Measurements from ENCODE around the gene PHTF1.

The PHTF1 gene

DNA sequence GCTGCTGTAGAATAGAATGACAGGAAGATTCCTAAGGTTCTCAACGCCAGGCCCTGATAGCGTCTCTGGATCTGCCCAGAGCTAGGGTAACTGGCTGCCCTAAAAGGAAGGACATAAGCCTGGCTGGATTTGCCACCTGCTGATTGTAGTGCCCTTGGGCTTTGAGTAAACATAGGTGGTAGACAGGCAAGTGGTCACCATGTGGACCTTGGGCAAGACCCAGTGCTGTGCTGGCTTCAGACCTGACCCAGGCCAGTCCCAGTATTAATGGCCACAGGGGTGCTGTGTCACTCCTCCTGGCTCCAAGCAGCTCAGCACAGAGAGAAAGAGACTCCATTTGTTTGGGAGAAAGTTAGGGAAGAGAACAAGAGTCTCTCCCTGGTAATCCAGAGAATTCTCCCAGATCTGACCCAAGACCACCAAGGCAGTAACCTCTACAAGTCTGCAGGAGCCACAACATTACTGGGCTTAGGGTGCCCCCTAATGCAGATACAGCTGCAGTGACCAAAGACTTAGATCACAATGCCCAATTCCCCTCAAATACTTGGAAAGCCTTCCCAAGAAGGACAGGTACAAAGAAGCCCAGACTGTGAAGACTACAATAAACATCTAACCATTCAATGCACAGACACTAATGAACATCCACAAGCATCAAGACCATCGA, 44.5 kb downstream of the PHTF1 start:
- no peak for DNase-seq

DNA sequence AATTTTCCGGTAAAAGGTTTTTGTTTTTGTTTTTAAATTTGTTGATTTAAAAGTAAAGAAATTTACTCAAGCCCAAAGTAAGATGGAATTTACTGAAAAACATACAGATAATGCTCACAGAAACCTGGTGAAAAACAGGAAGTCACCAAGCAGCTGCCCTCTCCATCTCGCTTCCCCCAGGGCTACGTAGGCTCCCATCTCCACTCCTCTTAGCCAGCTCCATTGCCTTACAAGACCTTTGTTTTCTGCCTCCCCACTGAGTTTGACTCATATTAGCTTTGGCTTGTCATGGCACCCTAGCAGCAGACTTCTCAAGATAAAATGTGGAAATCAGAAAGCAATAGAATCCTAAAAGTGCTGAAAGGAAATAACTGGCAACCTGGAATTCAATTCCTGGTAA, 57.9 kb downstream of the PHTF1 start:
- no peak for DNase-seq

DNA sequence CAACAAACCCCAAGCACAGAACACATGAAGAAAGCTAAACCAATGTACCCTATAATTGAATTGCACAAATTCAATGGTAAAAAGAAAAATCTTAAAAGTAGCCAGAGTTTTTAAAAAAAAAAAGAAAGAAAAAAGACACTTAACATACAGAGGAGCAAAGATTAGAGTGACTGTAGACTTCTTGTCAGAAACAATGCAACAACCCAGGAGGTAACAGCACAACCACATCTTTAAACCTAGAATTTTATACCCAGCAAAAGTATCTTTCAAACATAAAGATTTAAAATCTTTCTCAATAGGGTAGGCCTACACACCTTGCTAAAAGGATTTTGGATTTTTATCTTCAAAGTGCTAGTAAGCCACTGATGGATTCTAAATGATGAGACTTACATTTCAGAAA, 64.4 kb downstream of the PHTF1 start:
- no peak for DNase-seq

GRCh38 chr1:113692824-113693431, 66.4 kb downstream of the PHTF1 start:
- no peak for DNase-seq

DNA sequence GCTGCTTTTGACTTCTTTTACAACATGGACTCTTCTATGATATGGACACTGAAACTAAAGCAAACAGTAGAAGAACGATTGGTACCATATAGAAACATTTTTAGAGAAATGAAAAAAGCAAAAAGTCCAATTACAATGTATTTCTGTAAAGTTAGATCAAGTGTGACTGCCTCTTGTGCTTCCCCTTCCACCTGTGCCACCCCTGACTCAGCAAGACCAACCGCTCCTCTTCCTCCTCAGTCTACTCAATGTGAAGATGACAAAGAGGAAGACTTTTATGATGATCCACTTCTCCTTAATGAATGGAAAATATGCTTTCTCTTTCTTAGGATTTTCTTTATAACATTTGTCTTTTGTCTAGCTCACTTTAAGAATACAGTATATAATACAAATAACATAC, 66.9 kb downstream of the PHTF1 start:
- DNase-seq, result no peak

DNA sequence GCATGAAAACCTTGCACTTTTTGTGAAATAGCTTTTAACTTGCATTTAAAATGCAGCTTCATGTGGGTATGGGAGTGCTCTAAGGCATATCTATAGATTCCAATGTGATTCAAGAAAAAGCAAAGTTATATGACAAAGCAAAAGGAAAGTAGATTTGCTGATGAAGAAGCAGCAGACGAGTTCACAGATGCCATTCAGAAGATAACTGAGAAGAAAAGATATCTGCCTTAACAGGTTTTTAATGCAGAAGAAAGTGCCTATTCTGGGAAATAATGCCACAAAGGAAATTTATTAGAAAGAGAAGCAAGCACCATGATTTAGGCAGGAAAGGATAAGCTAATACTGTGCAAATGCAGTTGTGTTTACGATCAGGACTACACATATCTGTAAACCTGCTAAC, 68.1 kb downstream of the PHTF1 start:
- no peak for DNase-seq

DNA sequence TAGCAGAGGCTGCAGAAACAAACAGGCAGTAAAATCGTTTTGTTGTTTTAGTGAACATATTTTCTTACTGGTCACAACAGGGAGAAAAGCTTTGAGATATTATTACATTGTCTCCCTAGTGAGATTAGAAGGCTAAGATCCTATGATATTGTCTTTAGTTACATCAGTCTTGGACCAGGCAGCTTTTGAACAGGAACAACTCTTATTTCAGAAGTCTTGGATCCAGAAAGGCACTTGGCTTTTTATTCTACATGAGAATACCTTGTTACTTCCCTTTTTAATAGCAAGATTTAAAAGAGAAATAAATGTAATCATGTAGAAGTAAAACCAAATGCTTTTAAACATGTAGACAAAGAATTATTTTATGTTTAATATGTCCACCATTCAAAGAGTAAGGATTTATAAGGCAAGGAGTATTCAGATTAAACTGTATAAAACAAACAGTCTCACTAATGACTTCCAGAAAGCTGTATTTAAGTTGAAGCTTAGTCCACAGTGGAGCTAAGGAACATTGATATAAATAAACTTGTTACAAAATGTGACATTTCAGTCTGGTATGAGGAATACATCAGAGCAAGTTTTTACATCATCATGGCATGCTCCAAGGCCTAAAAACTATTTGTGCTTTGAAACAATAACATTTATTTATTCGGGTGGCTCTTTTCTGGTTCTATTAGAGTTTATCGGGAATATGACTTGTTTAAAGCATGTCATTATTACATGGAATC, 72.2 kb downstream of the PHTF1 start:
- no peak for DNase-seq

GRCh38 chr1:113684153-113684541, 75.1 kb downstream of the PHTF1 start:
- no peak for DNase-seq

DNA sequence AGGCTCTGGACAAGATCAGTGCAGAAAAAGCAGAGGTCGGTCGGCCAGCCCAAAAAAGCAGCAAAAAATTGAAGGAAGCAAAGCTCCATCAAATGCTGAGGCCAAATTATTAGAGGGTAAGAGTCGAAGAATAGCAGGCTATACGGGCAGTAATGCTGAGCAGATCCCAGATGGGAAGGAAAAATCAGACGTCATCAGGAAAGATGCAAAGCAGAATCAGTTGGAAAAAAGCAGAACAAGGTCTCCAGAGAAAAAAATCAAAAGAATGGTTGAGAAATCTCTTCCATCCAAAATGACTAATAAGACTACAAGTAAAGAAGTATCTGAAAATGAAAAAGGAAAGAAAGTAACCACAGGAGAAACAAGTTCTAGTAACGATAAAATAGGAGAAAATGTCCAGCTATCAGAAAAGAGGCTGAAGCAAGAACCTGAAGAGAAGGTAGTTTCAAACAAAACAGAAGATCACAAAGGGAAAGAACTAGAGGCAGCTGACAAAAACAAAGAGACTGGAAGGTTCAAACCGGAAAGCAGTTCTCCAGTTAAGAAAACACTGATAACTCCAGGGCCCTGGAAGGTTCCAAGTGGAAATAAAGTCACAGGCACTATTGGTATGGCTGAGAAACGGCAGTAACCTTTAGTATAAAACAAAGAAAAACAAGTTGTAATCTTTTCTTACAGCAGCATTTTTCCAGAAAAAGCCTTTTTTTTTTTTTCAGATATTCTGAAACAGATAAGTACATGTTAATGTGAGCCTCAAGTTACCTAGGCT, 75.7 kb downstream of the PHTF1 start:
- no peak for DNase-seq

- no peak for DNase-seq
Measured at GRCh38 chr1:113681596-113682337, 77.5 kb downstream of the PHTF1 start.

DNA sequence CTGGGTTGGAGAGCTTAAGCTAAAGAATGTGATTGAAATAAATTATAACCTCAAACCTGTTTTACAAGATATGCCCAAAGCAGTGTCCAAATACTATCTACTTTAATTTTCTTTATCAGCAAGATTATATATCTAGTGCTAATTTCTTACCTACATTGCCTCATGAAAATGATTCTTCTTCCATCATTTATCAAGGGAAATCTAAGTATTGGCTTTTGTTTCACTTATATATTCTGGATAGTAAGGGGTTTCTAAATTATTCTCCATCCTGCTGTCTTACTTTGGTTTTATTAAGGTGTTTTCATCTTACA, 81.2 kb downstream of the PHTF1 start:
- no peak for DNase-seq

GRCh38 chr1:113677250-113678158, 81.8 kb downstream of the PHTF1 start:
- DNase-seq, result peak; percentile 79

GRCh38 chr1:113676524-113676923, 82.8 kb downstream of the PHTF1 start:
- DNase-seq, result no peak

GRCh38 chr1:113675302-113675701, 84.0 kb downstream of the PHTF1 start:
- no peak for DNase-seq

- no peak for DNase-seq
Measured at GRCh38 chr1:113674591-113674990, 84.7 kb downstream of the PHTF1 start.

GRCh38 chr1:113672491-113672890, 86.8 kb downstream of the PHTF1 start:
- DNase-seq, result no peak

GRCh38 chr1:113670650-113671049, 88.6 kb downstream of the PHTF1 start:
- DNase-seq, result no peak

GRCh38 chr1:113669988-113670387, 89.3 kb downstream of the PHTF1 start:
- peak; percentile 11 for DNase-seq

DNA sequence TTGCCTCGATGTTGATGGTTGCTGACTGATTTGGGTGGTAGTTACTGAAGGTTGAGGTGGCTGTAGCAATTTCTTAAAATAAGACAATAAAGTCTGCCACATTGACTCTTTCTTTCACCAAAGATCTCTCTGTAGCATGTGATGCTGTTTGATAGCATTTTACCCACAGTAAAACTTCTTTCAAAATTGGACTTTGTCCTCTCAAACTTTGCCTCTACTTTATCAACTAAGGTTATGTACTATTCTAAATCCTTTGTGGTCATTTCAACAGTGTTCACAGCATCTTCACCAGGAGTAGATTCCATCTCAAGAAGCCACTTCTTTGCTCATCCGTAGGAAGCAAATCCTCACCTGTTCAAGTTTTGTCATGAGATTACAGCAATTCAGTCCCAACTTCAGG, 93.2 kb downstream of the PHTF1 start:
- no peak for DNase-seq

GRCh38 chr1:113665071-113665470, 94.2 kb downstream of the PHTF1 start:
- DNase-seq, result no peak

- no peak for DNase-seq
Measured at GRCh38 chr1:113663165-113663951, 95.9 kb downstream of the PHTF1 start.

Measured in NCI-H82 (cell line).